NT2/D1 (cell line): ENCODE measurements around the gene FBXL7.

ENCODE experiments used
- SUZ12 ChIP-seq: IDR thresholded peaks from 2 replicates; pipeline ENCODE4 v1.6.1; 2011; ENCODE audit not compliant: insufficient read length, insufficient read depth; ENCODE audit errors: extremely low read depth
- YY1 ChIP-seq: IDR thresholded peaks from 2 replicates; pipeline ENCODE4 v1.6.1; 2011; ENCODE audit not compliant: insufficient read length, insufficient read depth
- ZNF274 ChIP-seq: IDR thresholded peaks from 2 replicates; pipeline ENCODE4 v1.6.1; 2011; ENCODE audit warnings: mild to moderate bottlenecking, low read depth, low read length

DNA sequence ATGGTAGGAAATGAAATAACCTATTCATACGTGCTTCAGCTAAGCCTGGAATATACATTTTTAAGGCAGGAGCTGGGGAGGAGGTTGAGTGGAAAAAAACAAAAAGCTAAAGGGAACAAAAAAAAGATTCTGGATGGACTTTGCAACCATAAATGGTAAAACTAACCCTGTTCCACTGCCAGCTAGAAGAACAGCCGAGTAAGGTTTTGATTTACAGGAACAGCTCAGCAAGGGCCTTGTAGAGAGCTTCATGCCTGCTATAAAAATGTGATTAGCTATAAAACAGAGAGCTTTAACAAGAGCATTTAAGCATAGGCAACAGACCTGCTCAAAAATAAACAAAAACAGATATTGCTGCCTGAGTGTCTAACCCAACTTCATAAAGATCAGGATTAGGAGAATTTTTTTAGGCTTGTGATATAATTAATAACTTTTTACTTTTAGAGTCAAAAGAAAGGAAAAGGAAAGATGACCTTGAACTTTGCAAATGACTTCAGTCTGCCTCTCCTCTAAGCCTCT is 194.8 kb downstream of the FBXL7 start:
- TF ChIP-seq SUZ12 (no peak), YY1 (no peak), ZNF274 (no peak)
